ENCODE results near the gene VPS37B. TPM values are rescaled to one million over a fixed set of nuclear protein-coding genes. Genes with fewer than 3 reads are reported as not detected.

VPS37B gene
- total RNA-seq, 1 donor from 2014 or later = 29.1 TPM

DNA sequence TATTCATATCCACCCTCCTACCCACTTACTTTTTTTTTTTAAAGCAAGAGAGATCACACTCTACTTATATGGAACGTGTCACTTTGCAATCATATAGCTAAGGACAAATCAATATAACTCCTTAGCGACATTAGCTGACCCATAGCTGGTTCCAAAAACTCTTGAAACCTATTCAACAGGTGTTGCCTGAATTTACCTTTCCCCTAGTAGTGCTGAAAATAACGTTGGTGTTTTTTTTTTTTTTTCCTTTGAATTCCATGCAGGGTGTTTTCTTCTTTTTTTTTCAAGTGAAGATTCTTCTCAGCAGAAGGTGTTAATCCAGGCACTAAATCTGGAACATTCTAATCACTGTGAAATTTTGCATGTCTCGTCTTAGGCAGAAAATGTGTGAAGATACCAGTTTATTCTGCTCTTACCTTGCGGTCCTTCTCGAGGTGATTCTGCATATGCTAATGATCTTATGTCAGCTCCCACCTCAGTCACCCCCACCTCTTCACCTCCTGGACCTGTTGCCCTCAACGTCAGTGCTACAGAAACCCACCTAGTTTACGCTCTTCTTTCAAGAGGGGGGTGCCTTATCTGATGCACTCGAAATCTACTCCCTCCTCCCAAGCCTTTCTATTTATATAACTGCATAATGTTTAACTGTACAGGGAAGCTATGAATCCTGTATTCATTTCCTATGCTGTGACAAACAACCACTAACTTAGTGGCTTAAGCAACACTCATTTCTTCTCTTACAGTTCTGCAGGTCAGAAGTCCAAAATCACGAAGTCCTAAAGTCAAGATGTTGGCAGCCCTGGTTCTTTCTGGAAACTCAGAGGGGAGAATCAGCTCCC lies 7.1 kb upstream of the VPS37B start:
- H3K9me3 Mint-ChIP-seq = peaks cover 3% of the 10 kb centered on the region
- H3K4me3 Mint-ChIP-seq = no peak overlapping the region
- H3K4me1 Mint-ChIP-seq = peaks cover 3% of the 10 kb centered on the region
- DNase-seq (ENCODE audit: low spot score in 2 of 2, unreplicated experiment in 2 of 2) = no peak
- H3K36me3 Mint-ChIP-seq = no peaks in the 10 kb centered on the region
- TF ChIP-seq, protein P1, sequence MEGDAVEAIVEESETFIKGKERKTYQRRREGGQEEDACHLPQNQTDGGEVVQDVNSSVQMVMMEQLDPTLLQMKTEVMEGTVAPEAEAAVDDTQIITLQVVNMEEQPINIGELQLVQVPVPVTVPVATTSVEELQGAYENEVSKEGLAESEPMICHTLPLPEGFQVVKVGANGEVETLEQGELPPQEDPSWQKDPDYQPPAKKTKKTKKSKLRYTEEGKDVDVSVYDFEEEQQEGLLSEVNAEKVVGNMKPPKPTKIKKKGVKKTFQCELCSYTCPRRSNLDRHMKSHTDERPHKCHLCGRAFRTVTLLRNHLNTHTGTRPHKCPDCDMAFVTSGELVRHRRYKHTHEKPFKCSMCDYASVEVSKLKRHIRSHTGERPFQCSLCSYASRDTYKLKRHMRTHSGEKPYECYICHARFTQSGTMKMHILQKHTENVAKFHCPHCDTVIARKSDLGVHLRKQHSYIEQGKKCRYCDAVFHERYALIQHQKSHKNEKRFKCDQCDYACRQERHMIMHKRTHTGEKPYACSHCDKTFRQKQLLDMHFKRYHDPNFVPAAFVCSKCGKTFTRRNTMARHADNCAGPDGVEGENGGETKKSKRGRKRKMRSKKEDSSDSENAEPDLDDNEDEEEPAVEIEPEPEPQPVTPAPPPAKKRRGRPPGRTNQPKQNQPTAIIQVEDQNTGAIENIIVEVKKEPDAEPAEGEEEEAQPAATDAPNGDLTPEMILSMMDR (IDR thresholded peaks at IDR 0.05; ENCODE audit: unreplicated experiment) = no peak
- no peak overlapping the region for H3K27ac Mint-ChIP-seq
- H3K27me3 Mint-ChIP-seq (ENCODE audit: low read depth) = no peaks in the 10 kb centered on the region

DNA sequence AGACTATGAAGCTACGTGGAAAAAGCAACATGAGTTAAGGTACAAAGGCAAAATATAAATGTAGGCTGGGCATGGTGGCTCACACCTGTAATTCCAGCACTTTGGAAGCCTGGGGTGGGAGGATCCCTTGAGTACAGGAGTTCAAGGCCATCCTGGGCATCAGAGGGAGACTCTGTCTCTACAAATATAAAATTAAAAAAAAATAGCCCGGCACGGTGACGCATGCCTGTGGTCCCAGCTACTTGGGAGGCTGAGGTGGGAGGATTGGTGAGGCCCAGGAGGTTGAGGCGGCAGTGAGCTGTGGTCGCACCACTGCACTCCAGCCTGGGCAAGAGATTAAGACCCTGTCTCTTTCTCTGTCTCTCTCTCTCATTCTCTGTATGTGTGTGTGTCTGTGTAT lies 4.0 kb upstream of the VPS37B start:
- no peak for DNase-seq (ENCODE audit: low spot score in 2 of 2, unreplicated experiment in 2 of 2)
- TF ChIP-seq, protein P1 (IDR thresholded peaks at IDR 0.05; ENCODE audit: unreplicated experiment) = no peak
- no peaks in the 10 kb centered on the region for H3K27me3 Mint-ChIP-seq (ENCODE audit: low read depth)
- no peaks in the 10 kb centered on the region for H3K36me3 Mint-ChIP-seq
- H3K27ac Mint-ChIP-seq = no peak overlapping the region
- H3K4me1 Mint-ChIP-seq = peaks cover 10% of the 10 kb centered on the region
- peaks cover 4% of the 10 kb centered on the region for H3K9me3 Mint-ChIP-seq
- H3K4me3 Mint-ChIP-seq = no peak overlapping the region

DNA sequence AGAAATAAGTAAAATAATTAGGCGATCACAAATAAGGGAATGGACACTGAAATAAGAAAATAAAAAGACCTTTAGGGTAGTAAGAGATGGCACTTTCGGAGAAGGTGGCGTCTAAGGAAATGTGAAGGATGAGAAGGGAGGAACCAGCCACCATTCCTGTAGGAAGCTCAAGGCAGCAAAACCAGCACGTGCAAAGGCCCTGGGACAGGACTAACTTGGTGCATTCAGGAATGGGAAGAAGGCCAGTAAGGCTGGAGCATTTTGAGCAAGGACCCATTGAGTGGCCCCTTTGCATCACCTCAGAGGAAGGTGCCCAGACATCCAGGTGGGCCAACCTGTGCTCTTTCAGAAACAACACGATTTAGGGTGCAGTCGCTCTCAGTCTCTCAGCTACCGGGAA lies 738 bp upstream of the VPS37B start:
- Mint-ChIP-seq H3K9me3 (peaks cover 4% of the 10 kb centered on the region), H3K4me1 (peaks cover 38% of the 10 kb centered on the region), H3K4me3 (peak overlapping the region; percentile 88), H3K27ac (peak overlapping the region; percentile 91), H3K27me3 (ENCODE audit: low read depth) (no peaks in the 10 kb centered on the region), H3K36me3 (no peaks in the 10 kb centered on the region)
- DNase-seq (ENCODE audit: low spot score in 2 of 2, unreplicated experiment in 2 of 2) = no peak
- TF ChIP-seq, protein P1 (IDR thresholded peaks at IDR 0.05; ENCODE audit: unreplicated experiment) = no peak

DNA sequence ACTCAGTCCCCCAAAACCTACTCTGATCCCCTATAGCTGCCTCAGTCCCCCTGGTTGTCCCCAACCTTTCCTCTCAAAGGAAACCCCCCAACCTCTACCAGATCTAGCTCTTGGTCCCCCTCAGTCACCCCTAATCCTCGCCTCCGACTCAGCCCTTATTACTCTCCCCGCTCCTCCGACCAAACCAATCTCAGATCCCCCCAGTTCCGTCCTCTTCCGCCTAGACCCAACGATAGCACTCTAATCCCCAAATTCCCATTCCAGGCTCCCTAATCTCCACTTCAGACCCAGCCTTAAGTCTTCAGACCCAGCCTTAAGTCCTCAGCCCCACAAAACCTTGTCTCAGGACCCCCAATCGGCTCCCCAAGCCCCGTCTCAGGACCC lies 612 bp downstream of the VPS37B start:
- H3K36me3 Mint-ChIP-seq = no peaks in the 10 kb centered on the region
- H3K4me3 Mint-ChIP-seq = peak overlapping the region; percentile 88
- DNase-seq (ENCODE audit: low spot score in 2 of 2, unreplicated experiment in 2 of 2) = no peak
- no peaks in the 10 kb centered on the region for H3K27me3 Mint-ChIP-seq (ENCODE audit: low read depth)
- TF ChIP-seq, protein P1 (IDR thresholded peaks at IDR 0.05; ENCODE audit: unreplicated experiment) = no peak
- peaks cover 4% of the 10 kb centered on the region for H3K9me3 Mint-ChIP-seq
- H3K27ac Mint-ChIP-seq = peak overlapping the region; percentile 91
- H3K4me1 Mint-ChIP-seq = peaks cover 46% of the 10 kb centered on the region

DNA sequence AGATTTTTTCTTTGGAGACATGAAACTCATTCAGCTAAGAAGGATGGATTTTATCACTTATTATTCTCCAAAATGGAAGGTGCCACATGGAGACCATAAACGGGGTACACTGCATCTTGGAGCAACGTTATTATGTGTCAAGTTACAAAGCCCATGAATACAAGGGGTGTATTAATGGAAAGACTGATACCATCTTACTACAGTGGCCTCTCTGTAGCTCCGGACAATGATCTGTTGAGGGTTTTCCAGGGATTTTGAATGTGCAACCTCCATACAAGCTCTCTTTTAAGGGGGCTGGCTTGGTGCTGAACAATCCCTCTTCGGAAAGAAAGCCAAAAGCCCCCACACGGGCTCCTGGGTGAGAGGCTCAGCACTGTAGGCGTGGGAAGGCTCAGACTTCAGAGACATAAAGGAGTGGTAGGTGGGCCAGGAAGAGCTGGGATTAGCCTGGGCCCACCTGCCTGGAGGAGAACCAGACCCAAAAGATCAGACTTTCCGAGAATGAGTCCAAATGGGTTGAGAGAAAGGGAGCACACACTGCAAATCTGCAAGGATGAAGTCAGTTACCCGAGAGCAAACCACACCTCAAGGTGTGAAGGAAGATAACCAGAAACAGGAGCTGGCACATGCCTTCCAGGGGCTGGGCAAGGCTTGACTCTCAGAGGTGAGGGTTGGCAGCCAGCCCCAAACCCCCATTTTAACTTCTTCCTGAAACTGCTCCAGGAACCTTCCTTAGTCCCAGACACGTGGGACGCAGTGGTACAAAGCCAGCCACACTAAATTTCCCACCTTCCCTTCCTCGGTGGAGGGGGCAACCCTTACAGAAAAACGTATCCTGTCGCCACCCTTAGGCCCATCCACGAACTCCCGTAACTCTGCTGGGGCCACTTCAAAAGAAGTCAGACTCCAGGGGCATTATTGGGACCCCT lies 1.5 kb downstream of the VPS37B start:
- Mint-ChIP-seq H3K9me3 (peaks cover 4% of the 10 kb centered on the region), H3K36me3 (no peaks in the 10 kb centered on the region), H3K27me3 (ENCODE audit: low read depth) (no peaks in the 10 kb centered on the region), H3K4me3 (peak overlapping the region; percentile 88), H3K27ac (peak overlapping the region; percentile 47), H3K4me1 (peaks cover 49% of the 10 kb centered on the region)
- TF ChIP-seq, protein P1 (IDR thresholded peaks at IDR 0.05; ENCODE audit: unreplicated experiment) = no peak
- DNase-seq (ENCODE audit: low spot score in 2 of 2, unreplicated experiment in 2 of 2) = no peak
